Fibroblast of lung (primary cell): Measurements from ENCODE around the gene IGF2BP2. TPM values are rescaled to one million over a fixed set of nuclear protein-coding genes. Genes with fewer than 3 reads are reported as not detected.

Experiments
- DNase-seq, 2 donors: peaks; one replicate each; pipeline versions ENCODE4 v3.0.0 to v3.0.0-alpha.2; 2010; ENCODE audit warnings: low read depth in 2 of 2
- H2AFZ ChIP-seq: 2 replicates; pipeline ENCODE4 v1.5.1; 2012; ENCODE audit warnings: low read length, control low read depth, inconsistent platforms
- H3K27ac ChIP-seq: 2 replicates; pipeline ENCODE4 v1.5.1; 2011; ENCODE audit warnings: low read length, control low read depth; ENCODE audit not compliant: insufficient read depth
- H3K27me3 ChIP-seq: 2 replicates; pipeline ENCODE4 v1.5.1; 2011; ENCODE audit warnings: mild to moderate bottlenecking, low read length; ENCODE audit not compliant: control insufficient read depth, insufficient read depth
- H3K36me3 ChIP-seq: 2 replicates; pipeline ENCODE4 v1.5.1; 2011; ENCODE audit warnings: low read length; ENCODE audit not compliant: control insufficient read depth, insufficient read depth
- H3K4me1 ChIP-seq: 2 replicates; pipeline ENCODE4 v1.5.1; 2011; ENCODE audit warnings: low read length; ENCODE audit not compliant: control insufficient read depth, insufficient read depth; ENCODE audit errors: extremely low read depth
- H3K4me2 ChIP-seq: 2 replicates; pipeline ENCODE4 v1.5.1; 2011; ENCODE audit warnings: low read length, control low read depth; ENCODE audit not compliant: insufficient read depth; ENCODE audit errors: extremely low read depth
- H3K4me3 ChIP-seq, 4 experiments: fragments of 200-600 bp in 1 of 4; sonication (generic) in 1 of 4; replicated peaks in 1 of 4; 2 replicates each; pipeline ENCODE4 v1.5.1; 2011 to 2016; ENCODE audit warnings: low read length in 4 of 4, low read depth in 3 of 4, mild to moderate bottlenecking in 3 of 4, control low read depth in 2 of 4, inconsistent platforms in 1 of 4, mixed read lengths in 1 of 4; ENCODE audit not compliant: insufficient read depth in 1 of 4; ENCODE audit errors: control extremely low read depth in 1 of 4
- H3K79me2 ChIP-seq: 2 replicates; pipeline ENCODE4 v1.5.1; 2012; ENCODE audit warnings: mild to moderate bottlenecking, low read length, inconsistent platforms; ENCODE audit not compliant: control insufficient read depth, insufficient read depth
- H3K9ac ChIP-seq: 2 replicates; pipeline ENCODE4 v1.5.1; 2011; ENCODE audit warnings: mild to moderate bottlenecking, low read length, control low read depth; ENCODE audit not compliant: insufficient read depth
- H3K9me3 ChIP-seq: 2 replicates; pipeline ENCODE4 v1.5.1; 2012; ENCODE audit warnings: low read depth, low read length; ENCODE audit not compliant: control insufficient read depth, insufficient read depth
- H4K20me1 ChIP-seq: 2 replicates; pipeline ENCODE4 v1.5.1; 2011; ENCODE audit warnings: low read length; ENCODE audit not compliant: control insufficient read depth, insufficient read depth; ENCODE audit errors: extremely low read depth
- EZH2 ChIP-seq: IDR thresholded peaks from 2 replicates; pipeline ENCODE4 v1.5.1; 2012; ENCODE audit warnings: low read length, control low read depth, mild to moderate bottlenecking; ENCODE audit errors: missing control alignments
- polyA plus RNA-seq, 2 donors: library from polyadenylated mRNA; depleted of rRNA in 1 of 2; stranded (reverse) in 1 of 2; unstranded in 1 of 2; fragments of >200 nt; gene quantifications; 2 replicates each; pipeline ENCODE4 v1.2.1, GENCODE V29; 2011 to 2012; ENCODE audit warnings: missing spikeins in 1 of 2
- total RNA-seq: library from RNA; depleted of rRNA; stranded (reverse); fragments of >200 nt; gene quantifications from 2 replicates; pipeline ENCODE4 v1.2.1, GENCODE V29; 2014
- TF ChIP-seq, protein P1 (sequence below), 2 donors: IDR thresholded peaks in 1 of 2; conservative IDR thresholded peaks in 1 of 2; 1 replicate in 1 of 2; 2 replicates in 1 of 2; pipeline ENCODE4 v1.5.1; 2011 to 2012; ENCODE audit warnings: low read length in 2 of 2, control low read depth in 1 of 2, inconsistent platforms in 1 of 2, low read depth in 1 of 2, mild to moderate bottlenecking in 1 of 2

IGF2BP2 gene
- total and polyA plus RNA-seq, 2 donors (not counting 1 experiment from before 2014, with no cell fraction given) = 5.5 to 46.1 TPM

- Histone ChIP-seq H3K4me1 (no peaks in the 10 kb centered on the region), H3K36me3 (no peaks in the 10 kb centered on the region), H3K4me2 (no peak overlapping the region), H3K27ac (no peak overlapping the region), H3K79me2 (no peaks in the 10 kb centered on the region), H3K9me3 (no peaks in the 10 kb centered on the region), H2AFZ (no peak overlapping the region), H3K9ac (no peak overlapping the region), H3K4me3 (no peak overlapping the region), H3K27me3 (peaks cover 6% of the 10 kb centered on the region), H4K20me1 (no peaks in the 10 kb centered on the region)
- TF ChIP-seq EZH2 = no peak
- TF ChIP-seq, protein P1, sequence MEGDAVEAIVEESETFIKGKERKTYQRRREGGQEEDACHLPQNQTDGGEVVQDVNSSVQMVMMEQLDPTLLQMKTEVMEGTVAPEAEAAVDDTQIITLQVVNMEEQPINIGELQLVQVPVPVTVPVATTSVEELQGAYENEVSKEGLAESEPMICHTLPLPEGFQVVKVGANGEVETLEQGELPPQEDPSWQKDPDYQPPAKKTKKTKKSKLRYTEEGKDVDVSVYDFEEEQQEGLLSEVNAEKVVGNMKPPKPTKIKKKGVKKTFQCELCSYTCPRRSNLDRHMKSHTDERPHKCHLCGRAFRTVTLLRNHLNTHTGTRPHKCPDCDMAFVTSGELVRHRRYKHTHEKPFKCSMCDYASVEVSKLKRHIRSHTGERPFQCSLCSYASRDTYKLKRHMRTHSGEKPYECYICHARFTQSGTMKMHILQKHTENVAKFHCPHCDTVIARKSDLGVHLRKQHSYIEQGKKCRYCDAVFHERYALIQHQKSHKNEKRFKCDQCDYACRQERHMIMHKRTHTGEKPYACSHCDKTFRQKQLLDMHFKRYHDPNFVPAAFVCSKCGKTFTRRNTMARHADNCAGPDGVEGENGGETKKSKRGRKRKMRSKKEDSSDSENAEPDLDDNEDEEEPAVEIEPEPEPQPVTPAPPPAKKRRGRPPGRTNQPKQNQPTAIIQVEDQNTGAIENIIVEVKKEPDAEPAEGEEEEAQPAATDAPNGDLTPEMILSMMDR (conservative IDR thresholded peaks at IDR 0.05 in 1 of 2, IDR thresholded peaks at IDR 0.05 in 1 of 2; ENCODE audit: low read depth in 1 of 2, low read length in 2 of 2) = no peak
- DNase-seq = no peak
Measured at GRCh38 chr3:185847506-185847905, 22.7 kb upstream of the IGF2BP2 start.

DNA sequence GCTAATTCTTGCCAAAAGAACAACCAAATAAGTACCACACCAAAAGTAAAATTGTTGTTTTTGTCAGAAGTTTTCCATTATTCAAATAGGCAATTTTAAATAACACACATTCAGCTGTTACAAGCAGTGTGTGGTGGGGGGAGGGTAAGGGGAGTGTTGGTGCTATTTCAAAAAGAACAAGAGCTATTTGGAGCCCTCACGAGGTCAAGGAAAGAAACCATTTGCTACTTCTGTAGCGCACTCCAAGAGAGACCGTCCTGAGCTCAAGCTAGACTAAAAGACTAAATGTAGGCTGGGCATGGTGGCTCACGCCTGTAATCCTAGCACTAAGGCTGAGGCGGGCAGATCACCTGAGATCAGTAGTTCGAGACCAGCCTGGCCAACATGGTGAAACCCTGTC is 21.2 kb upstream of the IGF2BP2 start:
- Histone ChIP-seq H3K27me3 (peaks cover 6% of the 10 kb centered on the region), H3K9ac (no peak overlapping the region), H3K4me3 (no peak overlapping the region), H4K20me1 (no peaks in the 10 kb centered on the region), H3K79me2 (no peaks in the 10 kb centered on the region), H3K4me1 (no peaks in the 10 kb centered on the region), H3K4me2 (no peak overlapping the region), H3K9me3 (no peaks in the 10 kb centered on the region), H3K27ac (no peak overlapping the region), H3K36me3 (no peaks in the 10 kb centered on the region), H2AFZ (no peak overlapping the region)
- peak in 1 of 2 donors; percentile 44 for DNase-seq
- TF ChIP-seq EZH2 = no peak
- TF ChIP-seq, protein P1 (conservative IDR thresholded peaks at IDR 0.05 in 1 of 2, IDR thresholded peaks at IDR 0.05 in 1 of 2; ENCODE audit: low read depth in 1 of 2, low read length in 2 of 2) = no peak

DNA sequence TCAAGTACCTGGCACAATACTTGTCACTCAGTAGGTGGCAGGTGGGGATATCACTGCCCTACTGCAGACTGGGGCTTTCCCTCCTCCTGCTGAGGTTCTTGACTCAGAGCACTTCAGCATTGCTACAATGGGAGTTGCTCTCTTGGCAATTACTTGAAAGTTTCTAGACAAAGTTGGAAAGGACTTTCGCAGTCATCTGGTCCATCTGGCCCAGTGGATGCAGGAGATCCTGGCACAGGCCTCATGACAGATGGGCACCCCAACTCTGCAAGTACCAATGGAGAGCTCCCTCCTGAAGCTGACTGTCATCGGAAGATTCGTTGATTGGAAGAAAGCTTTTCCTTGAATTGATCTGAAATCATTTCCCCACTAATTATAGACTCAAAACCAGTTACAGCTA is 19.2 kb upstream of the IGF2BP2 start:
- no peak overlapping the region for H2AFZ ChIP-seq
- no peaks in the 10 kb centered on the region for H3K9me3 ChIP-seq
- H3K27ac ChIP-seq = no peak overlapping the region
- DNase-seq = no peak
- no peaks in the 10 kb centered on the region for H3K36me3 ChIP-seq
- no peak for TF ChIP-seq EZH2
- TF ChIP-seq, protein P1 (conservative IDR thresholded peaks at IDR 0.05 in 1 of 2, IDR thresholded peaks at IDR 0.05 in 1 of 2; ENCODE audit: low read depth in 1 of 2, low read length in 2 of 2) = no peak
- no peaks in the 10 kb centered on the region for H3K4me1 ChIP-seq
- no peak overlapping the region for H3K9ac ChIP-seq
- no peaks in the 10 kb centered on the region for H3K79me2 ChIP-seq
- no peak overlapping the region for H3K4me2 ChIP-seq
- peaks cover 6% of the 10 kb centered on the region for H3K27me3 ChIP-seq
- no peaks in the 10 kb centered on the region for H4K20me1 ChIP-seq
- no peak overlapping the region for H3K4me3 ChIP-seq
